Small intestine (tissue), 7 donors: Measurements from ENCODE around the gene PAPPA2. TPM values are rescaled to one million over a fixed set of nuclear protein-coding genes. Genes with fewer than 3 reads are reported as not detected.

Source experiments
- DNase-seq, 2 donors: peaks; one replicate each; pipeline versions ENCODE4 v3.0.0 to v3.0.0-alpha.2; 2013
- FAIRE-seq: peaks from 2 replicates; lab custom pipeline; 2012; peaks lifted over from hg19 to GRCh38; lab: Jason Lieb, UNC
- H3K27ac ChIP-seq, 3 donors: one replicate each; pipeline ENCODE4 v1.5.1; 2013; ENCODE audit warnings: low read length in 2 of 3, mild to moderate bottlenecking in 2 of 3, control low read depth in 1 of 3, inconsistent platforms in 1 of 3, low read depth in 1 of 3, moderate library complexity in 1 of 3
- H3K27me3 ChIP-seq, 3 donors: one replicate each; pipeline ENCODE4 v1.6.1; 2013; ENCODE audit warnings: low read length in 3 of 3, inconsistent platforms in 1 of 3; ENCODE audit not compliant: control insufficient read depth in 3 of 3, insufficient read depth in 3 of 3
- H3K36me3 ChIP-seq, 3 donors: one replicate each; pipeline ENCODE4 v1.6.1; 2013; ENCODE audit warnings: low read length in 3 of 3, inconsistent platforms in 1 of 3, low read depth in 1 of 3, mild to moderate bottlenecking in 1 of 3, moderate library complexity in 1 of 3; ENCODE audit not compliant: control insufficient read depth in 3 of 3, insufficient read depth in 2 of 3
- H3K4me1 ChIP-seq, 3 donors: one replicate each; pipeline ENCODE4 v1.6.1; 2013; ENCODE audit warnings: low read length in 2 of 3, inconsistent platforms in 1 of 3, low read depth in 1 of 3, mild to moderate bottlenecking in 1 of 3, moderate library complexity in 1 of 3; ENCODE audit not compliant: control insufficient read depth in 3 of 3, insufficient read depth in 2 of 3
- H3K4me3 ChIP-seq, 3 donors: one replicate each; pipeline ENCODE4 v1.5.1; 2013; ENCODE audit warnings: low read length in 3 of 3, control low read depth in 1 of 3, inconsistent platforms in 1 of 3, low read depth in 1 of 3, mild to moderate bottlenecking in 1 of 3, moderate library complexity in 1 of 3
- H3K9me3 ChIP-seq, 2 donors: one replicate each; pipeline ENCODE4 v1.6.1; 2013; ENCODE audit warnings: low read depth in 1 of 2, low read length in 1 of 2; ENCODE audit not compliant: control insufficient read depth in 2 of 2, insufficient read depth in 1 of 2
- WGBS, 3 donors: extraction: QIAGEN DNeasy Blood & Tissue Kit; methylation state at CpG; one replicate each; pipeline ENCODE4 v1.1.7; 2013; 5-methylcytosine and 5-hydroxymethylcytosine counted together
- polyA plus RNA-seq, 4 donors: library from polyadenylated mRNA; stranded (reverse) in 3 of 4; unstranded in 1 of 4; fragments of 200-250 nt in 3 of 4; fragments of 120-200 nt in 1 of 4; gene quantifications; one replicate each; pipeline versions ENCODE4 v1.2.1 to v1.2.3, GENCODE V29; 2013
- donor health status: healthy with polysubstance abuse.
- donor health status: control.
- donor health status: control.
- donor health status: Bipolar disorder and iron deficiency.
- donor health status: healthy.

Gene PAPPA2
- polyA plus RNA-seq, 4 donors: 0.03 to 0.12 TPM; not detected in 2

DNA sequence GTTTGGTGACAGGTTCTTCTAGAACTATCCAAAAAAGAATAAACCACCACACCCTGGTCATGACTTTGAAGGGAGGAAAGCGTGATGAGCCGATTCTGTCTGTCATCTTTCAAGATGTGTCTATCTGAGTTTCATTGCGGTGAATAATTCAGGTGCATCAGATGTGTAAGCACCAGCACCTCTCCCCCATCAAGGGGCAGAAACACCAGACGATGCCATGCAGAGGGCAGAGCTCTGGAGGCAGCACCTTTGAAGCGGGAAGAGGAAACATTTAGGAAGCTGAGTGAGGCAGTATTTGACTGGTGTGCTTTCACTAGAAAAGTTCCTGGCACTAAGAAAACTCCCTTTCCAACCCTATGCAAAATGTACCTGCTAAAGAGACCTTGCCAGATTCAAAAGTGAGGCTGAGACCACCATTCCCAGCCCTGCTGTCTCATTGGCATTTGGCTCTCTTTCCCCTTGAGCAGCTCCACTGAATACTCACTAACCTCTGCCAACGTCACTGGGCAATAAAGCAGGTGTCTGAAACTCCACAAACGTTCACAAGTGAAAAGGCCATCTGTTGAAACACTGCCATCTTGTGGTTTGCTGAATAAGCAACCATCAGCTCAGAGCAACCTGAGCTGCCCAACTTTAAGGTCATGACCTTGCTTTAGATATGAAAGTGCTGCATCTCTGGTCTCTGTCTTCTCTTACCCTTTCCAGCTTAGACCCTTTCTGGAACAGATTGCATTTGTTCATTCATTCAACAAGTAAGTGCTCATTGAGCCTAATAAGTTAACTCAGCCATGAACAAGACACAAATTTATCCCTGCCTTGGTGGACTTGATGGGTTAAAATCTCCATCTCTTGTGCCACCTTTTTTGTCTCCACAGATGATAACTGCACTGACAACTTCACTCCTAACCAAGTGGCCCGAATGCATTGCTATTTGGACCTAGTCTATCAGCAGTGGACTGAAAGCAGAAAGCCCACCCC, 228.6 kb downstream of the PAPPA2 start:
- Histone ChIP-seq H3K27ac (no peak overlapping the region), H3K36me3 (no peaks in the 10 kb centered on the region), H3K9me3 (no peaks in the 10 kb centered on the region), H3K4me3 (no peak overlapping the region), H3K27me3 (no peaks in the 10 kb centered on the region), H3K4me1 (no peaks in the 10 kb centered on the region)
- peak; percentile 74 to 77 for DNase-seq
- WGBS, 3 donors: 46 to 48% (median 47%) methylated on average over 8 of the region's 8 CpGs
- no peak for FAIRE-seq

DNA sequence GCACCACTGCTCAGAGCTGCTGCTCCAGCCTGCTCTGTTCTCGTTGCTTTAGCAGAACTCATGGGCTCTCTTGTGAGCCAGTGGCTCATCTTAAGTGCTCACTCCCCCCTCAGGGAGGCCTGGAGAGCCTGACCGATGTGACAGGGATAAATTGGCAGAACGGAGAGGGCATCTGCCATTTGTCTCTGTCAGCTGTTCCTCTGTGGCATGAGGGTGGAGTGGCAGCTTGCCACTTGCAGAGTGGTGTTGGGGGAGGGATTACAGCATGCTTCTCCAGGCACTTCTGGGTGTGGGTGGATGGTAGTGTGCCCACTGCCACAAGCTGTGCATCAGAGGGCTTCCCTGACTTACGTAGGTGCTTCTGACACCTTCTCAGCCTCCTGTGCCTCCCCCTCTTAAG, 229.5 kb downstream of the PAPPA2 start:
- no peak overlapping the region for H3K4me3 ChIP-seq
- H3K9me3 ChIP-seq: no peaks in the 10 kb centered on the region
- FAIRE-seq: no peak
- no peaks in the 10 kb centered on the region for H3K36me3 ChIP-seq
- WGBS, 3 donors: 67 to 74% (median 72%) methylated on average over 4 of the region's 4 CpGs
- no peak for DNase-seq
- H3K27me3 ChIP-seq: no peaks in the 10 kb centered on the region
- no peak overlapping the region for H3K27ac ChIP-seq
- H3K4me1 ChIP-seq: no peaks in the 10 kb centered on the region

DNA sequence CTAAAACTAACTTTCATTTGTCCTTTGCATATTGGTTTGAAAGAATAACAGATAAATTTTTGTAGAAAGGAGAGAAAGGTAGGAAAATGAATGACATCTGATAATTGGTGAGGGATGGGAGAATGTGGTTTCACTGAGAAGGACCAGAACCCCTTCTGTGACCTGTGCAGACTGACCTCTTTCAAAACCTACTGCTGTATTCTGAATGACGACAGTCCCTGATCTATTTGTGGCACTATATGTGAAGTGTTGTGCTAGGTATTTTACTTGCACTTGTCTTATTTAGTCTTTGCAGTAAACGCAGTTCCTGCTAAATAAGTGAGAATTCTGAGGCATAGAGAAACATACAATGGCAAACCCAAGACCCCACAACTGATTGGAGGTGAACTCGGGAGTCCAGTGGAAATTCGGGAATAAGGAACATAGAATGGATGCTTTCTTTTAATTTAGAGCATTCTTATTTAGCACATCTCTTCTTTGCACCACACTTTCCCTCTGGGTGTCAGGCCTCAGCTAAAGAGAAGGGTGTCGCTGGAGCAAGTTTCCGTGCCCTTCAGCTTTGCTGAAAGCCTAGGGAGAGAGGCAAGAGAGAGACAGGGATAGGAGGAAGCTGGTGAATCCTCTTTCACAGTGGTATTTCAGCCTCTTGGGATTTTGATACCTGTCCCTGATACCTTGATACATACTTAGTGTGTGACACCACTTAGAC, 230.2 kb downstream of the PAPPA2 start:
- FAIRE-seq: no peak
- H3K4me1 ChIP-seq: no peaks in the 10 kb centered on the region
- no peak overlapping the region for H3K27ac ChIP-seq
- no peaks in the 10 kb centered on the region for H3K9me3 ChIP-seq
- H3K36me3 ChIP-seq: no peaks in the 10 kb centered on the region
- DNase-seq: no peak
- WGBS, 3 donors: 79 to 84% (median 79%) methylated on average over 6 of the region's 6 CpGs
- H3K27me3 ChIP-seq: no peaks in the 10 kb centered on the region
- no peak overlapping the region for H3K4me3 ChIP-seq

DNA sequence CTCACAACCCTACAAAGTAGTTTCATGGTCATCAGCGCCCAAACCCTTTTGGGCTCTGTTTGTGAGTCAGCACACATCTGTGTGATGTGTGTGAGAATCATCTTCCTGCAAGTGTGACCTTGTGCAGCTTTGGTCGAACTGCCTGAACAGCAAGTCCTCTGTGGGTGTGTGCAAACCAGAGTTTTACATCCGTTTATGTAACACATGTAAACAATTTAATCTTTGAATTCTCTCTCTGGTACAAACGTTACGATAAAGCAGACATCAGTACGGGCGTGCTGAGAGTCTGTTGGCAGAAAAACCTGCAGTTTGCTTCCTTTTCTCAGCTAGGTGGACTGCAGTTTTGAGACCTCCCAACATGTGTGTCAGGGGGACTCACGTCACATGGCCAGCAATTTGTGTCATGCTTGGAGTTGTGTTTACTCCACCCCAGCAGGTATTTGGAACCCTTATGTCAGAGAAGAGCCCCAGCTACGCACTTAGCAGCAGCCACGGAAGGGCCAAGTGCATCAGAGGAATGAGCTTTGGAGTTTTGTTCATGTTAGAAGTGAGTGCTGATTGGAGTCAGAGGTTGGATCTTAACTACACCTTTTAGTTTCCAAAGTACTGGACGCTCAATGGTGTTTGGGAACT, 230.8 kb downstream of the PAPPA2 start:
- Histone ChIP-seq H3K4me3 (no peak overlapping the region), H3K36me3 (no peaks in the 10 kb centered on the region), H3K4me1 (no peaks in the 10 kb centered on the region), H3K9me3 (no peaks in the 10 kb centered on the region), H3K27ac (no peak overlapping the region), H3K27me3 (no peaks in the 10 kb centered on the region)
- 40 to 49% (median 44%) methylated on average over 11 of the region's 11 CpGs for WGBS, 3 donors
- no peak for FAIRE-seq
- DNase-seq: peak in 1 of 2 donors; percentile 3

DNA sequence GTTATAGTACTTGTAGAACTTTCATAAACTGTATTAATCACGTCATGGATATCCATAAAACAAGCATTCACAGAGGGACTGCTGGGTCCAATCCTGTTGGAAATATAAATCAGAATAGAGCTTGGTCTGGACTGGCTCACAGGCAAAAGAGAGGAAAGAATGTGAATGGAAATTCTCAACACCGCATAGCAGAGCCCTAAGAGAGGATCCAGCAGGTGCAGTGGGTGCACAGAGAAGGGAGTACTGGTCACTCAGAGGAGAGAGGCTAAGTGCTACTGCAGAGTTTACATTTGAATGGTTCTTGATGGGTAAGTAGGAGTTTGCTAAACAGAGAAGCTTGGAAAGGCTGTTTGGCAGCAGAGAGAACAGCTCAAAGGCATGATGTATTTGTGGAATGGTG, 231.7 kb downstream of the PAPPA2 start:
- no peak for FAIRE-seq
- DNase-seq: no peak

DNA sequence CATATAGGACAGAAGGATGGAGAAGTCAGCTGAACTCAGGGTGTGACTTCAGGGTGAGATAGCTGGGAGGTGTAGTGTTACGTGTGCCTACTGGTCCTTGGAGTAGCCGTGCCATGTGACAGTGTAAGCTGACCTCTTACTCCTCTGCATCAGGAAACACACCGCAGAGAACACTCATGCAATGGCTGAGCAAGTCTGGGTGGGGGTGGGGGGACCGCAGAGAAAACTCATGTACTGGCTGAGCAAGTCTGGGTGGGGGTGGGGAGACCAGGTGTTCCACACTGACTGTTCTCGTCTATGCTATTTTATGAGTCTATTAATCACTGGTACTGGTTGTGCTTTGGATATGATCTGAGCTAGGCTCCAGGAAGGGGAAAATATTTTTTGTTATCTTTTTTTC, 233.1 kb downstream of the PAPPA2 start:
- Histone ChIP-seq H3K9me3 (no peaks in the 10 kb centered on the region), H3K36me3 (no peaks in the 10 kb centered on the region), H3K27me3 (no peaks in the 10 kb centered on the region), H3K27ac (no peak overlapping the region), H3K4me1 (no peaks in the 10 kb centered on the region), H3K4me3 (no peak overlapping the region)
- WGBS, 3 donors: 17 to 28% (median 18%) methylated on average over 5 of the region's 5 CpGs
- FAIRE-seq (no peak), DNase-seq (peak in 1 of 2 donors; percentile 1)

More for the DNA sequence above, 231.7 kb downstream of the PAPPA2 start:
- H3K27me3 ChIP-seq: no peaks in the 10 kb centered on the region
- H3K36me3 ChIP-seq: no peaks in the 10 kb centered on the region
- H3K27ac ChIP-seq: no peak overlapping the region
- no peak overlapping the region for H3K4me3 ChIP-seq
- no peaks in the 10 kb centered on the region for H3K4me1 ChIP-seq
- H3K9me3 ChIP-seq: no peaks in the 10 kb centered on the region
- WGBS, 3 donors: 56 to 74% (median 71%) methylated on average over 2 of the region's 2 CpGs

DNA sequence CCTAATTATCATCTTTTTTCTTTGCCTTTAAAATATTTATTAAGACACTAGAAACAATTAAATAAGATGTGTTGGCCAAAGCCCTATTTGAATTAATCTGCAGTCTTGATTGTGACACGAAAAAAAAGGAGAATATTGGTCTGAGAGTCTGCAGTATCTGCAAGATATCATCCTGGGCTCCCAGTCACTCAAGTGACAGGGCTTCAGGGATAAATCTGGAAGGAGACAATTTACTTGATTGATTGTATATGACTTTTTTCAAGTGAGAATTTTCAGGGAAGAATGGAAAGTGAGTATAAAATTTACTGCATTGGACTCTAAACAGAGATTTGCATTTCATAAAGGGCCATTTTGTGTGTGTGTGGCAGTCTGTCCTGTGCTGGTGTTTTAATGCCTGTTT, 233.7 kb downstream of the PAPPA2 start:
- 49 to 68% (median 61%) methylated on average over 1 of the region's 1 CpG for WGBS, 3 donors
- no peaks in the 10 kb centered on the region for H3K36me3 ChIP-seq
- no peak overlapping the region for H3K4me3 ChIP-seq
- DNase-seq (no peak), FAIRE-seq (no peak)
- H3K27me3 ChIP-seq: no peaks in the 10 kb centered on the region
- no peaks in the 10 kb centered on the region for H3K9me3 ChIP-seq
- no peaks in the 10 kb centered on the region for H3K4me1 ChIP-seq
- H3K27ac ChIP-seq: no peak overlapping the region

DNA sequence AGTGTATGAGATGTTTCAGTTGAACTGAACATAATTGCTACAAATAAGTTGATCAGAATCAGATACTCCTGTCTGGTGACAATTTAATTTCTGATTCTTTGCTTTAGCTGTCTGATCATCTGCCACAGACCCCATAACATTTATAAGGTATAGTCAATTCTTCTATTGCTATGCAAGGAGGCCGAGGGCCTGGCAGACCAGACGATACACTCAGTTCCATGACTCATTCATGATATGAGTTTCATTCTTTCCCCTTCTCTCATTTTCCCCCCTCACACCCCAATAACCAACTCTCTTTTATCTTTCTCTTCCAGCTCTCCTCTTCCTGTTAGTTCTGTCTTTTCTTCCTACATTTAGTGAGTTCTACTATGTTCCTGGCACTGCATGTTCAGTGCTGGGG, 236.8 kb downstream of the PAPPA2 start:
- Histone ChIP-seq H3K4me1 (no peaks in the 10 kb centered on the region), H3K36me3 (no peaks in the 10 kb centered on the region), H3K4me3 (no peak overlapping the region), H3K9me3 (no peaks in the 10 kb centered on the region), H3K27me3 (no peaks in the 10 kb centered on the region), H3K27ac (no peak overlapping the region)
- WGBS, 3 donors: 64 to 79% (median 77%) methylated on average over 2 of the region's 2 CpGs
- DNase-seq: no peak
- FAIRE-seq: no peak
